Measurements from ENCODE around the gene TMEM132E.

DNA sequence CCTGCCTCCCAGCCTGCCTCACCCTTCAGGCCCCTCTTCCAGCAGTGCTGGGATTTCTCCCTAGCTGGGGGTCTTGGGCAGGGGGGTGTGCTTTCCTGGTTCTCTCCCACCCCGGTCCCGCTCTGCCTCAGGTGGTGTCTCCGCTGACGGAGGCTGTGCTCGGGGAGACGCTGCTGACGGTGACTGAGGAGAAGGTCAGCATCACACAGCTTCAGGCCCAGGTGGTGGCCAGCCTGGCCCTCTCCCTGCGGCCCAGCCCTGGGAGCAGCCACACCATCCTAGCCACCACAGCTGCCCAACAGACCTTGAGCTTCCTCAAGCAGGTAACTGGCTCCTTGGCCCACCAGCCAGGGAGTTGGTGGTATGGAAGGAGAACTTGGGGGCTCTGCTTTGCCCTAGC is 56.5 kb downstream of the TMEM132E start:
- TF ChIP-seq, protein P1, sequence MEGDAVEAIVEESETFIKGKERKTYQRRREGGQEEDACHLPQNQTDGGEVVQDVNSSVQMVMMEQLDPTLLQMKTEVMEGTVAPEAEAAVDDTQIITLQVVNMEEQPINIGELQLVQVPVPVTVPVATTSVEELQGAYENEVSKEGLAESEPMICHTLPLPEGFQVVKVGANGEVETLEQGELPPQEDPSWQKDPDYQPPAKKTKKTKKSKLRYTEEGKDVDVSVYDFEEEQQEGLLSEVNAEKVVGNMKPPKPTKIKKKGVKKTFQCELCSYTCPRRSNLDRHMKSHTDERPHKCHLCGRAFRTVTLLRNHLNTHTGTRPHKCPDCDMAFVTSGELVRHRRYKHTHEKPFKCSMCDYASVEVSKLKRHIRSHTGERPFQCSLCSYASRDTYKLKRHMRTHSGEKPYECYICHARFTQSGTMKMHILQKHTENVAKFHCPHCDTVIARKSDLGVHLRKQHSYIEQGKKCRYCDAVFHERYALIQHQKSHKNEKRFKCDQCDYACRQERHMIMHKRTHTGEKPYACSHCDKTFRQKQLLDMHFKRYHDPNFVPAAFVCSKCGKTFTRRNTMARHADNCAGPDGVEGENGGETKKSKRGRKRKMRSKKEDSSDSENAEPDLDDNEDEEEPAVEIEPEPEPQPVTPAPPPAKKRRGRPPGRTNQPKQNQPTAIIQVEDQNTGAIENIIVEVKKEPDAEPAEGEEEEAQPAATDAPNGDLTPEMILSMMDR (IDR thresholded peaks at IDR 0.05; ENCODE audit: poor library complexity) = no peak
- TF ChIP-seq EZH2 (IDR thresholded peaks at IDR 0.05; ENCODE audit: borderline replicate concordance) = no peak
